ENCODE results near the gene PLA2G12B. TPM values are rescaled to one million over a fixed set of nuclear protein-coding genes. Genes with fewer than 3 reads are reported as not detected.

PLA2G12B gene
- total and polyA plus RNA-seq, 12 donors, result 0.06 to 0.92 (median 0.52) TPM; not detected in 7

DNA sequence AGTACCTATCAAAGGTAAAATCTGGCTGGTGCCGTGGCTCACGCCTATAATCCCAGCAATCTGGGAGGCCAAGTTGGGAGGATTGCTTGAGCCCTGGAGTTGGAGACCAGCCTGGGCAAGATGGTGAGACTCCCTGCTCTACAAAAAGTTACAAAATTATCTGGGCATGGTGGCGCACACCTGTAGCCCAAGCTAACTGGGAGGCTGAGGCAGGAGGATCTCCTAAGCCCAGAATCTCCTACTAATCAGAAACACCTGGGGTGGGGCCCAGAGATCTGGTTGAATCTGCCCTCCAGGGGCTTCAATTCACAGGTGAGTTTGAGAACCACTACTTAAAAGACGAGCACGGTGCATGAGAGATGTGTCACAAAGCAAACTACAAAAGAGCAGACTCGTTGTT lies 2.4 kb downstream of the PLA2G12B start:
- Histone ChIP-seq H3K36me3 (no peaks in the 10 kb centered on the region), H3K4me1 (peaks cover 0 to 12% (median 0%) of the 10 kb centered on the region in 9 donors), H3K27ac (no peak overlapping the region), H3K27me3 (no peaks in the 10 kb centered on the region), H3K9me3 (no peaks in the 10 kb centered on the region), H3K4me3 (no peak overlapping the region)
- intact Hi-C loops (cut with DNase I), result no loop called here
- no peak for ATAC-seq
- TF ChIP-seq, protein P1, sequence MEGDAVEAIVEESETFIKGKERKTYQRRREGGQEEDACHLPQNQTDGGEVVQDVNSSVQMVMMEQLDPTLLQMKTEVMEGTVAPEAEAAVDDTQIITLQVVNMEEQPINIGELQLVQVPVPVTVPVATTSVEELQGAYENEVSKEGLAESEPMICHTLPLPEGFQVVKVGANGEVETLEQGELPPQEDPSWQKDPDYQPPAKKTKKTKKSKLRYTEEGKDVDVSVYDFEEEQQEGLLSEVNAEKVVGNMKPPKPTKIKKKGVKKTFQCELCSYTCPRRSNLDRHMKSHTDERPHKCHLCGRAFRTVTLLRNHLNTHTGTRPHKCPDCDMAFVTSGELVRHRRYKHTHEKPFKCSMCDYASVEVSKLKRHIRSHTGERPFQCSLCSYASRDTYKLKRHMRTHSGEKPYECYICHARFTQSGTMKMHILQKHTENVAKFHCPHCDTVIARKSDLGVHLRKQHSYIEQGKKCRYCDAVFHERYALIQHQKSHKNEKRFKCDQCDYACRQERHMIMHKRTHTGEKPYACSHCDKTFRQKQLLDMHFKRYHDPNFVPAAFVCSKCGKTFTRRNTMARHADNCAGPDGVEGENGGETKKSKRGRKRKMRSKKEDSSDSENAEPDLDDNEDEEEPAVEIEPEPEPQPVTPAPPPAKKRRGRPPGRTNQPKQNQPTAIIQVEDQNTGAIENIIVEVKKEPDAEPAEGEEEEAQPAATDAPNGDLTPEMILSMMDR (IDR thresholded peaks at IDR 0.05), result no peak
- no peak for DNase-seq
- WGBS, 2 donors, result 83 to 88% methylated on average over 6 of the region's 6 CpGs

DNA sequence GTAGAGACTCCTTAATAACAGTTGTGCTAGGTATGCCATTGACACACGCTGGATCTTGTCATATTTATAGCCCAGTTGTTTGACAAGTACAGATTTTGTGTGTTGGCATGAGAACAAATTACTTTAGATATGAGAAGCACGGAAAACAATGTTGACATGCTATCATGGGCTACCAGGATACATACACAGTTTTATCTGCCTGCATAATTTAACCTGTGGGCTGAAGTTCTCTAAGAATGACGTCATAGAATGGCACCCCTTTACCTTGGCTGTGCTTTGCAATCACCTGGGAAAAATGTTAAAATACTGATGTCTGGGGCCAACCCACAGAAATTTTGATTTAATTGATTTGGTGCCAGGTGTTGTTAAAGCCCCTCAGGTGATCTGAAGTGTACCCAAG lies 2.8 kb downstream of the PLA2G12B start:
- DNase-seq (no peak), ATAC-seq (peak in 1 of 8 donors; percentile 27)

DNA sequence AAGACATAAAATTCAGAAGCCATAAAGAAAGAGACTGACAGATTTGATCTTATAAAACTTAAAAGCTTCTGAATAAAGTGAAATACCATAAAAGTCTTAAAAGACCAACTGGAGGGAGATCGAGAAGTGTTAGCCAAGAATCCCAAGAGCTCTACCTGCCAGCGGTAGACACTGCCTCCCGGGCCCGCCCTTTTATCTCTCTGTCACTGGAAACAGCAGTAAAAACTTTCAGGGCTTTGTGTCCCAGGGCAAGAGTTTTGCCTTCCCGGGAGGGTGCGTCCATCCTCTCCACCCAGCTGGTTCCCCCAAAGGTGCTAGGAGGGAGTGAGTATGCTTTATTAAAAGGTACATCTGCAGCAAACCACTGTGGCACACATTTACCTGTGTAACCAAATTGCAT lies 5.8 kb downstream of the PLA2G12B start:
- TF ChIP-seq, protein P1 (IDR thresholded peaks at IDR 0.05), result no peak

More for the DNA sequence above, 2.8 kb downstream of the PLA2G12B start:
- intact Hi-C loops (cut with DNase I), result no loop called here
- H3K27me3 ChIP-seq, result no peaks in the 10 kb centered on the region
- TF ChIP-seq, protein P1 (IDR thresholded peaks at IDR 0.05), result no peak
- WGBS, 2 donors, result 41 to 50% methylated on average over 3 of the region's 3 CpGs
- H3K4me3 ChIP-seq, result no peak overlapping the region
- no peaks in the 10 kb centered on the region for H3K36me3 ChIP-seq
- peaks cover 0 to 12% (median 0%) of the 10 kb centered on the region in 9 donors for H3K4me1 ChIP-seq
- H3K9me3 ChIP-seq, result no peaks in the 10 kb centered on the region
- no peak overlapping the region for H3K27ac ChIP-seq

DNA sequence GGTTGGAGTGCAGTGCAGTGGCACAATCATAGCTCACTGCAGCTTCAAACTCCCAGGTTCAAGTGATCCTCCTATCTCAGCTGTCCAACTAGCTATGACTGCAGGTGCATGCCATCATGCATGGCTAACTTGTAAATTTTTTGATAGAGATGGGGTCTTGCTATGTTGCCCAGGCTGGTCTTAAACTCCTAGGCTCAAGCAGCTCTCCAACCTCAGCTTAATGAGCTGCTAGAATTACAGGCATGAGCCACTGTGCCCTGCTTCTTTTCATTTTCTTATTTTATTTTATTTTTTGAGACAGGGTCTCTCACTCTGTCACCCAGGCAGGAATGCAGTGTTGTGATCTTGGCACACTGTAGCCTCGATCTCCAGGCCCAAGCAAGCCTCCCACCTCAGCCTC lies 7.6 kb downstream of the PLA2G12B start:
- peaks cover 0 to 12% (median 0%) of the 10 kb centered on the region in 9 donors for H3K4me1 ChIP-seq
- 91 to 100% methylated on average over 1 of the region's 1 CpG for WGBS, 2 donors
- ATAC-seq, result no peak
- DNase-seq, result no peak
- H3K27ac ChIP-seq, result no peak overlapping the region
- TF ChIP-seq, protein P1 (IDR thresholded peaks at IDR 0.05), result no peak
- no peaks in the 10 kb centered on the region for H3K27me3 ChIP-seq
- no peaks in the 10 kb centered on the region for H3K9me3 ChIP-seq
- no peak overlapping the region for H3K4me3 ChIP-seq
- intact Hi-C loops (cut with DNase I), result no loop called here
- no peaks in the 10 kb centered on the region for H3K36me3 ChIP-seq

More for the DNA sequence above, 5.8 kb downstream of the PLA2G12B start:
- Histone ChIP-seq H3K27ac (no peak overlapping the region), H3K9me3 (no peaks in the 10 kb centered on the region), H3K36me3 (no peaks in the 10 kb centered on the region), H3K4me1 (peaks cover 0 to 12% (median 0%) of the 10 kb centered on the region in 9 donors), H3K27me3 (no peaks in the 10 kb centered on the region), H3K4me3 (no peak overlapping the region)
- intact Hi-C loops (cut with DNase I), result no loop called here
- 71 to 72% methylated on average over 6 of the region's 6 CpGs for WGBS, 2 donors
- ATAC-seq (no peak), DNase-seq (no peak)
